T1000 (cell line): ENCODE data around the gene MCL1.

Experiments
- DNase-seq: peaks from one replicate; lab custom pipeline; 2025; ENCODE audit warnings: mixed read lengths; lab: John Stamatoyannopoulos, UW

Gene MCL1

GRCh38 chr1:150537732-150538684, 41.4 kb downstream of the MCL1 start:
- no peak for DNase-seq

- DNase-seq, result no peak
Observed at GRCh38 chr1:150536836-150537731, 42.3 kb downstream of the MCL1 start.

GRCh38 chr1:150535511-150536287, 43.7 kb downstream of the MCL1 start:
- no peak for DNase-seq

- no peak for DNase-seq
Observed at GRCh38 chr1:150534002-150534401, 45.4 kb downstream of the MCL1 start.

- DNase-seq, result no peak
Observed at GRCh38 chr1:150532860-150533259, 46.5 kb downstream of the MCL1 start.

GRCh38 chr1:150530491-150531159, 48.8 kb downstream of the MCL1 start:
- no peak for DNase-seq

- no peak for DNase-seq
Observed at GRCh38 chr1:150529017-150529416, 50.4 kb downstream of the MCL1 start.

- DNase-seq, result no peak
Observed at GRCh38 chr1:150528196-150528595, 51.2 kb downstream of the MCL1 start.

GRCh38 chr1:150525348-150525747, 54.1 kb downstream of the MCL1 start:
- no peak for DNase-seq
